ENCODE measurements around the gene TMEM9B.

TMEM9B gene

GRCh38 chr11:8963569-8964323 lies 496 bp downstream of the TMEM9B start:
- no peak for TF ChIP-seq TAF1 (IDR thresholded peaks at IDR 0.05; ENCODE audit: low read depth)
- peak; percentile 0; the same call in 1 of the 2 replicates for TF ChIP-seq RAD21 (IDR thresholded peaks at IDR 0.05; ENCODE audit: low read depth)

GRCh38 chr11:8962841-8963240 lies 1.4 kb downstream of the TMEM9B start:
- TF ChIP-seq YY1 (IDR thresholded peaks at IDR 0.05; ENCODE audit: low read depth) (no peak), MAX (IDR thresholded peaks at IDR 0.05) (no peak), EGR1 (IDR thresholded peaks at IDR 0.05) (no peak), NFIC (IDR thresholded peaks at IDR 0.05) (no peak), TAF1 (IDR thresholded peaks at IDR 0.05; ENCODE audit: low read depth) (no peak), CREB1 (IDR thresholded peaks at IDR 0.05; ENCODE audit: low read depth) (no peak), REST (IDR thresholded peaks at IDR 0.05; ENCODE audit: low read depth) (no peak), ZBTB7A (IDR thresholded peaks at IDR 0.05; ENCODE audit: low read depth) (no peak)

GRCh38 chr11:8961401-8961800 lies 2.8 kb downstream of the TMEM9B start:
- TF ChIP-seq NFIC (IDR thresholded peaks at IDR 0.05), result no peak
- no peak for TF ChIP-seq TCF12 (IDR thresholded peaks at IDR 0.05; ENCODE audit: low read depth)
- no peak for TF ChIP-seq TEAD4 (IDR thresholded peaks at IDR 0.05)
- no peak for TF ChIP-seq EP300 (IDR thresholded peaks at IDR 0.05; ENCODE audit: borderline replicate concordance)
- no peak for TF ChIP-seq REST (IDR thresholded peaks at IDR 0.05; ENCODE audit: low read depth)
- no peak for TF ChIP-seq TAF1 (IDR thresholded peaks at IDR 0.05; ENCODE audit: low read depth)
- TF ChIP-seq CREB1 (IDR thresholded peaks at IDR 0.05; ENCODE audit: low read depth), result no peak
- no peak for TF ChIP-seq EGR1 (IDR thresholded peaks at IDR 0.05)
- TF ChIP-seq CEBPB (IDR thresholded peaks at IDR 0.05), result no peak
- TF ChIP-seq RAD21 (IDR thresholded peaks at IDR 0.05; ENCODE audit: low read depth), result no peak
- TF ChIP-seq YY1 (IDR thresholded peaks at IDR 0.05; ENCODE audit: low read depth), result no peak
- no peak for TF ChIP-seq FOXM1 (IDR thresholded peaks at IDR 0.05; ENCODE audit: borderline replicate concordance, low read depth)
- no peak for TF ChIP-seq MAX (IDR thresholded peaks at IDR 0.05)
- no peak for TF ChIP-seq ZBTB7A (IDR thresholded peaks at IDR 0.05; ENCODE audit: low read depth)
- TF ChIP-seq USF1 (IDR thresholded peaks at IDR 0.05), result no peak

GRCh38 chr11:8959546-8960166 lies 4.6 kb downstream of the TMEM9B start:
- TF ChIP-seq USF1 (IDR thresholded peaks at IDR 0.05), result no peak
- peak; percentile 85 for TF ChIP-seq RAD21 (IDR thresholded peaks at IDR 0.05; ENCODE audit: low read depth)
- TF ChIP-seq CEBPB (IDR thresholded peaks at IDR 0.05), result no peak
- no peak for TF ChIP-seq ZBTB7A (IDR thresholded peaks at IDR 0.05; ENCODE audit: low read depth)
- no peak for TF ChIP-seq TEAD4 (IDR thresholded peaks at IDR 0.05)
- TF ChIP-seq NFIC (IDR thresholded peaks at IDR 0.05), result no peak
- TF ChIP-seq EGR1 (IDR thresholded peaks at IDR 0.05), result no peak

GRCh38 chr11:8956860-8957259 lies 7.4 kb downstream of the TMEM9B start:
- TF ChIP-seq NFIC (IDR thresholded peaks at IDR 0.05), result no peak
- no peak for TF ChIP-seq TEAD4 (IDR thresholded peaks at IDR 0.05)
- TF ChIP-seq MAX (IDR thresholded peaks at IDR 0.05), result no peak
- TF ChIP-seq FOXM1 (IDR thresholded peaks at IDR 0.05; ENCODE audit: borderline replicate concordance, low read depth), result no peak
- TF ChIP-seq YY1 (IDR thresholded peaks at IDR 0.05; ENCODE audit: low read depth), result no peak
- no peak for TF ChIP-seq CEBPB (IDR thresholded peaks at IDR 0.05)
- TF ChIP-seq CREB1 (IDR thresholded peaks at IDR 0.05; ENCODE audit: low read depth), result no peak
- no peak for TF ChIP-seq EGR1 (IDR thresholded peaks at IDR 0.05)
- TF ChIP-seq REST (IDR thresholded peaks at IDR 0.05; ENCODE audit: low read depth), result no peak
- no peak for TF ChIP-seq RAD21 (IDR thresholded peaks at IDR 0.05; ENCODE audit: low read depth)
- TF ChIP-seq TAF1 (IDR thresholded peaks at IDR 0.05; ENCODE audit: low read depth), result no peak
- no peak for TF ChIP-seq EP300 (IDR thresholded peaks at IDR 0.05; ENCODE audit: borderline replicate concordance)
- TF ChIP-seq ZBTB7A (IDR thresholded peaks at IDR 0.05; ENCODE audit: low read depth), result no peak
- no peak for TF ChIP-seq USF1 (IDR thresholded peaks at IDR 0.05)
- TF ChIP-seq TCF12 (IDR thresholded peaks at IDR 0.05; ENCODE audit: low read depth), result no peak

Data from Ishikawa (cell line).